Measurements from ENCODE around the gene ADAM22.

The ADAM22 gene

GRCh38 chr7:88202278-88202677, 268.2 kb downstream of the ADAM22 start (continued):
- TF ChIP-seq, protein P1, sequence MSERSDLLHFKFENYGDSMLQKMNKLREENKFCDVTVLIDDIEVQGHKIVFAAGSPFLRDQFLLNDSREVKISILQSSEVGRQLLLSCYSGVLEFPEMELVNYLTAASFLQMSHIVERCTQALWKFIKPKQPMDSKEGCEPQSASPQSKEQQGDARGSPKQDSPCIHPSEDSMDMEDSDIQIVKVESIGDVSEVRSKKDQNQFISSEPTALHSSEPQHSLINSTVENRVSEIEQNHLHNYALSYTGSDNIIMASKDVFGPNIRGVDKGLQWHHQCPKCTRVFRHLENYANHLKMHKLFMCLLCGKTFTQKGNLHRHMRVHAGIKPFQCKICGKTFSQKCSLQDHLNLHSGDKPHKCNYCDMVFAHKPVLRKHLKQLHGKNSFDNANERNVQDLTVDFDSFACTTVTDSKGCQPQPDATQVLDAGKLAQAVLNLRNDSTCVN (tag by site-specific recombination; optimal IDR thresholded peaks at IDR 0.05), result no peak
- no peak for TF ChIP-seq ZNF248 (tag by site-specific recombination; IDR thresholded peaks at IDR 0.05)
- no peak for TF ChIP-seq ZNF223 (tag by site-specific recombination; IDR thresholded peaks at IDR 0.05)

GRCh38 chr7:88202799-88203198, 268.7 kb downstream of the ADAM22 start:
- H3K9me3 ChIP-seq (ENCODE audit: control insufficient read depth, insufficient read depth, low read depth, low read length), result no peaks in the 10 kb centered on the region
- ChIA-PET CTCF (no interaction called here), POLR2A (interaction anchor here (1.2 kb wide), 1 partner anchor 9 kb away, joined by 3 read pairs; no protein-coding TSS in a partner anchor)
- H3K4me3 ChIP-seq (ENCODE audit: low read depth, low read length), result no peak overlapping the region
- peaks cover 22 to 49% of the 10 kb centered on the region in 2 experiments for H3K36me3 ChIP-seq (ENCODE audit: control insufficient read depth in 2 of 2, insufficient read depth in 1 of 2, low read length in 2 of 2)
- TF ChIP-seq BCL11A (tag by site-specific recombination; IDR thresholded peaks at IDR 0.05; ENCODE audit: low read depth) (no peak), GLI4 (tag by site-specific recombination; IDR thresholded peaks at IDR 0.05) (no peak), SP2 (tag by site-specific recombination; IDR thresholded peaks at IDR 0.05) (no peak), ZXDB (tag by site-specific recombination; IDR thresholded peaks at IDR 0.05) (no peak), ZNF768 (tag by site-specific recombination; IDR thresholded peaks at IDR 0.05) (no peak), KLF10 (tag by site-specific recombination; IDR thresholded peaks at IDR 0.05) (no peak), ZNF214 (tag by site-specific recombination; IDR thresholded peaks at IDR 0.05; ENCODE audit: borderline replicate concordance) (no peak), GLIS2 (tag by site-specific recombination; IDR thresholded peaks at IDR 0.05) (no peak), ZNF777 (tag by site-specific recombination; IDR thresholded peaks at IDR 0.05; ENCODE audit: borderline replicate concordance) (no peak), ZNF341 (tag by site-specific recombination; IDR thresholded peaks at IDR 0.05; ENCODE audit: low read depth) (no peak), ZSCAN16 (tag by site-specific recombination; IDR thresholded peaks at IDR 0.05) (no peak), ZNF426 (tag by site-specific recombination; IDR thresholded peaks at IDR 0.05) (no peak), ZNF529 (tag by site-specific recombination; IDR thresholded peaks at IDR 0.05; ENCODE audit: insufficient replicate concordance) (no peak), PBX3 (CRISPR knock-in tag; IDR thresholded peaks at IDR 0.05) (no peak), ZNF501 (tag by site-specific recombination; IDR thresholded peaks at IDR 0.05) (no peak)
- TF ChIP-seq, protein P2, sequence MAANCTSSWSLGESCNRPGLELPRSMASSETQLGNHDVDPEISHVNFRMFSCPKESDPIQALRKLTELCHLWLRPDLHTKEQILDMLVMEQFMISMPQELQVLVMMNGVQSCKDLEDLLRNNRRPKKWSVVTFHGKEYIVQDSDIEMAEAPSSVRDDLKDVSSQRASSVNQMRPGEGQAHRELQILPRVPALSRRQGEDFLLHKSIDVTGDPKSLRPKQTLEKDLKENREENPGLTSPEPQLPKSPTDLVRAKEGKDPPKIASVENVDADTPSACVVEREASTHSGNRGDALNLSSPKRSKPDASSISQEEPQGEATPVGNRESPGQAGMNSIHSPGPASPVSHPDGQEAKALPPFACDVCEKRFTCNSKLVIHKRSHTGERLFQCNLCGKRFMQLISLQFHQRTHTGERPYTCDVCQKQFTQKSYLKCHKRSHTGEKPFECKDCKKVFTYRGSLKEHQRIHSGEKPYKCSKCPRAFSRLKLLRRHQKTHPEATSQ (tag by site-specific recombination; IDR thresholded peaks at IDR 0.05), result no peak
- TF ChIP-seq, protein P3, sequence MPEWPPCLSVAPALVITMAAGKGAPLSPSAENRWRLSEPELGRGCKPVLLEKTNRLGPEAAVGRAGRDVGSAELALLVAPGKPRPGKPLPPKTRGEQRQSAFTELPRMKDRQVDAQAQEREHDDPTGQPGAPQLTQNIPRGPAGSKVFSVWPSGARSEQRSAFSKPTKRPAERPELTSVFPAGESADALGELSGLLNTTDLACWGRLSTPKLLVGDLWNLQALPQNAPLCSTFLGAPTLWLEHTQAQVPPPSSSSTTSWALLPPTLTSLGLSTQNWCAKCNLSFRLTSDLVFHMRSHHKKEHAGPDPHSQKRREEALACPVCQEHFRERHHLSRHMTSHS (tag by site-specific recombination; IDR thresholded peaks at IDR 0.05), result no peak
- no peak overlapping the region for H3K27ac ChIP-seq (ENCODE audit: extremely low read depth, low read depth, low read length)
- H3K4me1 ChIP-seq (ENCODE audit: control insufficient read depth, insufficient read depth, low read length), result peaks cover 3% of the 10 kb centered on the region; the same call in 1 of the 2 replicates

DNA sequence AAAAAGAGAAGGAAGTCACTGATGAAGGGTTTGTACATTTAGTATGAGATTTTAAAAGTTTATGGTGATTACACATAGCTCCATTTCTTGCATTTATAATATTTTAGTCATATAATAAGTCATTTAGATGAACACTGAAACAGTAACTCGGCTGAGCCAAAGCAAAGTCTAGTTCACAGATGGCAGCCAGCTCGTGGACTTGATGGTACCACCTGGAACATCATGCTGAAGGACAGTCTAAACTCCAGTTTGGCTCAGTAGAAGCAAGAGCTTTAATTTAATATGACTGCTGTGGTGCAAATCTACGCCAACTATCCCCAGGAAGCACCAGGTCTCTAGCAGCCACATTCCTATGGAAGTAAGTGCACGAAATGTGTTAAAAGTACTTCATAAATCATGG, 269.4 kb downstream of the ADAM22 start:
- Histone ChIP-seq H3K36me3 (ENCODE audit: control insufficient read depth in 2 of 2, insufficient read depth in 1 of 2, low read length in 2 of 2) (peaks cover 28 to 55% of the 10 kb centered on the region in 2 experiments), H3K4me1 (ENCODE audit: control insufficient read depth, insufficient read depth, low read length) (peaks cover 3% of the 10 kb centered on the region; the same call in 1 of the 2 replicates), H3K27ac (ENCODE audit: extremely low read depth, low read depth, low read length) (no peak overlapping the region), H3K9me3 (ENCODE audit: control insufficient read depth, insufficient read depth, low read depth, low read length) (no peaks in the 10 kb centered on the region), H3K4me3 (ENCODE audit: low read depth, low read length) (no peak overlapping the region)
- POLR2A ChIA-PET, result interaction anchor here (1.2 kb wide), 1 partner anchor 9 kb away, joined by 3 read pairs; no protein-coding TSS in a partner anchor
- CTCF ChIA-PET, result no interaction called here
- TF ChIP-seq RBAK (tag by site-specific recombination; IDR thresholded peaks at IDR 0.05) (no peak), ZNF114 (tag by site-specific recombination; IDR thresholded peaks at IDR 0.05) (no peak), SP3 (tag by site-specific recombination; IDR thresholded peaks at IDR 0.05) (no peak), GFI1B (tag by site-specific recombination; IDR thresholded peaks at IDR 0.05) (no peak), ZBTB48 (tag by site-specific recombination; IDR thresholded peaks at IDR 0.05) (no peak)
- TF ChIP-seq, protein P4, sequence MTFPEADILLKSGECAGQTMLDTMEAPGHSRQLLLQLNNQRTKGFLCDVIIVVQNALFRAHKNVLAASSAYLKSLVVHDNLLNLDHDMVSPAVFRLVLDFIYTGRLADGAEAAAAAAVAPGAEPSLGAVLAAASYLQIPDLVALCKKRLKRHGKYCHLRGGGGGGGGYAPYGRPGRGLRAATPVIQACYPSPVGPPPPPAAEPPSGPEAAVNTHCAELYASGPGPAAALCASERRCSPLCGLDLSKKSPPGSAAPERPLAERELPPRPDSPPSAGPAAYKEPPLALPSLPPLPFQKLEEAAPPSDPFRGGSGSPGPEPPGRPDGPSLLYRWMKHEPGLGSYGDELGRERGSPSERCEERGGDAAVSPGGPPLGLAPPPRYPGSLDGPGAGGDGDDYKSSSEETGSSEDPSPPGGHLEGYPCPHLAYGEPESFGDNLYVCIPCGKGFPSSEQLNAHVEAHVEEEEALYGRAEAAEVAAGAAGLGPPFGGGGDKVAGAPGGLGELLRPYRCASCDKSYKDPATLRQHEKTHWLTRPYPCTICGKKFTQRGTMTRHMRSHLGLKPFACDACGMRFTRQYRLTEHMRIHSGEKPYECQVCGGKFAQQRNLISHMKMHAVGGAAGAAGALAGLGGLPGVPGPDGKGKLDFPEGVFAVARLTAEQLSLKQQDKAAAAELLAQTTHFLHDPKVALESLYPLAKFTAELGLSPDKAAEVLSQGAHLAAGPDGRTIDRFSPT (tag by site-specific recombination; IDR thresholded peaks at IDR 0.05), result no peak

All from HEK293 (cell line).